Sciatic nerve (tissue), 2 donors: ENCODE measurements around the gene IL1RAPL2. TPM values are rescaled to one million over a fixed set of nuclear protein-coding genes. Genes with fewer than 3 reads are reported as not detected.
"Not testable (repeated sequence)": the region's sequence is repeated elsewhere in the genome, so short reads cannot be mapped to it uniquely, and the experiment has no call there.

Experiments
- ATAC-seq: fragments of 200-7000 bp; cut with Tn5 transposase; one replicate; pipeline ENCODE4 v1.9.1; 2020; ENCODE audit warnings: mild to moderate bottlenecking, moderate library complexity
- DNase-seq: peaks from one replicate; pipeline ENCODE4 v3.0.0-alpha.2; 2020; ENCODE audit warnings: low spot score
- intact Hi-C: fragments of 100-400 bp; cut with DNase I; formaldehyde crosslinking; loops from one replicate; pipeline ENCODE4 v1.14.2; 2022
- total RNA-seq: library from RNA; stranded (reverse); fragmentation: NEBNext Ultra II Directional; extraction: Animal tissue kit (Norgen Biotek cat#: 25700); gene quantifications from one replicate; pipeline ENCODE4 v1.2.1, GENCODE V29; 2021
- donor health status: DM: no; HTN: no; CAD: no.
- donor health status: DM: no; HTN: no; CAD: no.

IL1RAPL2 gene
- total RNA-seq, 1 donor from 2014 or later: 0.94 TPM

GRCh38 chrX:104668550-104668949 lies 102.6 kb downstream of the IL1RAPL2 start:
- DNase-seq: no peak

GRCh38 chrX:104669063-104669462 lies 103.1 kb downstream of the IL1RAPL2 start:
- DNase-seq: no peak
- no peak for ATAC-seq
- intact Hi-C loops: no loop called here

More at GRCh38 chrX:104668550-104668949, 102.6 kb downstream of the IL1RAPL2 start:
- intact Hi-C loops: no loop called here
- no peak for ATAC-seq

GRCh38 chrX:104670051-104670450 lies 104.1 kb downstream of the IL1RAPL2 start:
- ATAC-seq (no peak), DNase-seq (no peak)
- intact Hi-C loops: no loop called here

- DNase-seq, ATAC-seq, intact Hi-C loops: not testable (repeated sequence)
Measured at GRCh38 chrX:104677517-104677916, 111.5 kb downstream of the IL1RAPL2 start.

GRCh38 chrX:104679175-104679574 lies 113.2 kb downstream of the IL1RAPL2 start:
- DNase-seq: no peak
- intact Hi-C loops: no loop called here
- ATAC-seq: no peak

GRCh38 chrX:104681214-104681613 lies 115.2 kb downstream of the IL1RAPL2 start:
- DNase-seq (no peak), ATAC-seq (no peak)
- intact Hi-C loops: no loop called here

GRCh38 chrX:104684077-104684476 lies 118.1 kb downstream of the IL1RAPL2 start:
- intact Hi-C loops: no loop called here
- DNase-seq: no peak
- no peak for ATAC-seq

GRCh38 chrX:104695593-104695992 lies 129.6 kb downstream of the IL1RAPL2 start:
- DNase-seq (no peak), ATAC-seq (no peak)
- intact Hi-C loops: no loop called here

GRCh38 chrX:104696667-104697066 lies 130.7 kb downstream of the IL1RAPL2 start:
- intact Hi-C loops: no loop called here
- ATAC-seq: no peak
- DNase-seq: no peak

- no peak for ATAC-seq
- intact Hi-C loops: no loop called here
Measured at GRCh38 chrX:104697294-104697693, 131.3 kb downstream of the IL1RAPL2 start.

GRCh38 chrX:104707042-104707441 lies 141.0 kb downstream of the IL1RAPL2 start:
- ATAC-seq (no peak), DNase-seq (no peak)
- intact Hi-C loops: no loop called here

More at GRCh38 chrX:104697294-104697693, 131.3 kb downstream of the IL1RAPL2 start:
- DNase-seq: no peak

- DNase-seq (no peak), ATAC-seq (no peak)
- intact Hi-C loops: no loop called here
Measured at GRCh38 chrX:104707572-104707971, 141.6 kb downstream of the IL1RAPL2 start.

- intact Hi-C loops: no loop called here
- ATAC-seq: no peak
- no peak for DNase-seq
Measured at GRCh38 chrX:104712515-104712914, 146.5 kb downstream of the IL1RAPL2 start.

- DNase-seq (no peak), ATAC-seq (no peak)
- intact Hi-C loops: no loop called here
Measured at GRCh38 chrX:104721854-104722253, 155.9 kb downstream of the IL1RAPL2 start.

GRCh38 chrX:104728456-104728855 lies 162.5 kb downstream of the IL1RAPL2 start:
- DNase-seq: no peak
- no peak for ATAC-seq
- intact Hi-C loops: no loop called here

GRCh38 chrX:104742355-104742754 lies 176.4 kb downstream of the IL1RAPL2 start:
- ATAC-seq: no peak
- DNase-seq: no peak
- intact Hi-C loops: no loop called here

GRCh38 chrX:104745152-104745551 lies 179.2 kb downstream of the IL1RAPL2 start:
- ATAC-seq (no peak), DNase-seq (no peak)
- intact Hi-C loops: no loop called here

GRCh38 chrX:104749951-104750610 lies 184.1 kb downstream of the IL1RAPL2 start:
- peak; percentile 87 for ATAC-seq
- intact Hi-C loops: no loop called here
- DNase-seq: no peak

- no peak for ATAC-seq
- no peak for DNase-seq
- intact Hi-C loops: no loop called here
Measured at GRCh38 chrX:104762641-104763040, 196.6 kb downstream of the IL1RAPL2 start.

GRCh38 chrX:104789784-104790183 lies 223.8 kb downstream of the IL1RAPL2 start:
- no peak for ATAC-seq
- DNase-seq: no peak
- intact Hi-C loops: no loop called here

GRCh38 chrX:104795804-104796203 lies 229.8 kb downstream of the IL1RAPL2 start:
- intact Hi-C loops: no loop called here
- ATAC-seq (no peak), DNase-seq (no peak)
